LNCaP clone FGC (cell line): ENCODE measurements around the gene TMEM94.

ENCODE experiments used
- DNase-seq: peaks from one replicate; pipeline ENCODE4 v3.0.0-alpha.2; 2011; ENCODE audit warnings: low read depth
- H3K4me3 ChIP-seq: 2 replicates; pipeline ENCODE4 v1.5.1; 2011; ENCODE audit warnings: mild to moderate bottlenecking, low read depth, low read length, control low read depth
- CTCF ChIP-seq: IDR thresholded peaks from 2 replicates; pipeline ENCODE4 v1.5.1; 2012; ENCODE audit warnings: mild to moderate bottlenecking; ENCODE audit not compliant: control insufficient read depth, insufficient read depth; ENCODE audit errors: extremely low read depth

TMEM94 gene

GRCh38 chr17:75542728-75543336 is 86.4 kb downstream of the TMEM94 start:
- H3K4me3 ChIP-seq: no peak overlapping the region
- DNase-seq: no peak

GRCh38 chr17:75544250-75544649 is 87.8 kb downstream of the TMEM94 start:
- no peak overlapping the region for H3K4me3 ChIP-seq
- TF ChIP-seq CTCF: no peak
- no peak for DNase-seq

More at GRCh38 chr17:75542728-75543336, 86.4 kb downstream of the TMEM94 start:
- TF ChIP-seq CTCF: no peak

- no peak overlapping the region for H3K4me3 ChIP-seq
- DNase-seq: no peak
- TF ChIP-seq CTCF: no peak
Measured at GRCh38 chr17:75546181-75546580, 89.7 kb downstream of the TMEM94 start.

- no peak for TF ChIP-seq CTCF
- peak; percentile 65 for DNase-seq
- H3K4me3 ChIP-seq: peak overlapping the region; percentile 21; the same call in 1 of the 2 replicates
Measured at GRCh38 chr17:75547091-75547490, 90.7 kb downstream of the TMEM94 start.

GRCh38 chr17:75548813-75549212 is 92.4 kb downstream of the TMEM94 start:
- no peak for DNase-seq
- TF ChIP-seq CTCF: no peak
- H3K4me3 ChIP-seq: no peak overlapping the region
